ENCODE data around the gene KIF9.
A peak's percentile ranks its signal among the peaks of the same experiment; 100 is the strongest.
"Not testable (repeated sequence)": the region's sequence is repeated elsewhere in the genome, so short reads cannot be mapped to it uniquely, and the experiment has no call there.

The KIF9 gene

DNA sequence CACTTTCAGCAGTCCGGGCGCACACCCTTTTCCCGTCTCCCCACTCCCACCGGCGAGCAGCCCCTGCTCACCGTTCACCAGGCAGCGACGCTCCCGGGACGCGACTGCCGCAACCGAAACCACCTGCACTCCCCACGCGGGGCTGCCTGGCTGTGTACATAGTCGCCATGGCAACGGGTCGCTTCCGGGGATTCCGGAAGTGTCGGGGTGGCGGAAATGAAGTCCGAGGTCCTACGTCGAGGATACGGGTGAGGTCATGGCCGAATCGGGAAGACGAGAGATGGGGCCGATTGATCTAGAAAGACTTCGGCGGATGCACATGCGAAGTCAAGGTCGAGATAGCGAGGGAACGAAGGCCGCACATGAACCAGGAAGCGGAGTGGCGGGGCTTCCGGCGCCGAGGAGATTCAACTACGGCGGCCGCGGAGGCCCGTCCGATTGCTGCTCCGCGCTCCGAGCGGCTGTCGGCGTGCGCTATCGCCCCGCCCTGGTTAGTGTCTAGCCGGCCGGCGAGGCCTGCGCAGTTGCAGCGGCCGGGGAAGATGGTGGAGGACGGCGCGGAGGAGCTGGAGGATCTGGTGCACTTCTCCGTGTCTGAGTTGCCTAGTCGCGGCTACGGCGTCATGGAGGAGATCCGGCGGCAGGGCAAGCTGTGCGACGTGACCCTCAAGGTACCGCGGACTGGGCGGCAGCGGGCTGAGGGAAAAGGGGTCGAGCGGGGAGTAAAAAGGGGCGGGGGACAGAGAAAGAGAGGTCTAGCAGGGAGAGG lies at the start of gene KIF9, which contains the start of gene KLHL18:
KIF9 (minus strand) TSS at position 376 of the 769 bp plus-strand sequence. CDS start 5,425 bp downstream, outside the sequence.
KLHL18 (plus strand) TSS at position 521 of the 769 bp plus-strand sequence; CDS start at position 543, 22 bp downstream.
- H3K4me3 ChIP-seq (replicated peaks in 1 of 2; ENCODE audit: low read depth in 2 of 2, low read length in 2 of 2) = peak within 1 kb of the TSS; percentile 86 to 96
- DNase-seq (ENCODE audit: low read depth in 2 of 2) = peak; percentile 96
- TF ChIP-seq, protein P1, sequence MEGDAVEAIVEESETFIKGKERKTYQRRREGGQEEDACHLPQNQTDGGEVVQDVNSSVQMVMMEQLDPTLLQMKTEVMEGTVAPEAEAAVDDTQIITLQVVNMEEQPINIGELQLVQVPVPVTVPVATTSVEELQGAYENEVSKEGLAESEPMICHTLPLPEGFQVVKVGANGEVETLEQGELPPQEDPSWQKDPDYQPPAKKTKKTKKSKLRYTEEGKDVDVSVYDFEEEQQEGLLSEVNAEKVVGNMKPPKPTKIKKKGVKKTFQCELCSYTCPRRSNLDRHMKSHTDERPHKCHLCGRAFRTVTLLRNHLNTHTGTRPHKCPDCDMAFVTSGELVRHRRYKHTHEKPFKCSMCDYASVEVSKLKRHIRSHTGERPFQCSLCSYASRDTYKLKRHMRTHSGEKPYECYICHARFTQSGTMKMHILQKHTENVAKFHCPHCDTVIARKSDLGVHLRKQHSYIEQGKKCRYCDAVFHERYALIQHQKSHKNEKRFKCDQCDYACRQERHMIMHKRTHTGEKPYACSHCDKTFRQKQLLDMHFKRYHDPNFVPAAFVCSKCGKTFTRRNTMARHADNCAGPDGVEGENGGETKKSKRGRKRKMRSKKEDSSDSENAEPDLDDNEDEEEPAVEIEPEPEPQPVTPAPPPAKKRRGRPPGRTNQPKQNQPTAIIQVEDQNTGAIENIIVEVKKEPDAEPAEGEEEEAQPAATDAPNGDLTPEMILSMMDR (IDR thresholded peaks at IDR 0.05; ENCODE audit: low read depth, low read length) = no peak

DNA sequence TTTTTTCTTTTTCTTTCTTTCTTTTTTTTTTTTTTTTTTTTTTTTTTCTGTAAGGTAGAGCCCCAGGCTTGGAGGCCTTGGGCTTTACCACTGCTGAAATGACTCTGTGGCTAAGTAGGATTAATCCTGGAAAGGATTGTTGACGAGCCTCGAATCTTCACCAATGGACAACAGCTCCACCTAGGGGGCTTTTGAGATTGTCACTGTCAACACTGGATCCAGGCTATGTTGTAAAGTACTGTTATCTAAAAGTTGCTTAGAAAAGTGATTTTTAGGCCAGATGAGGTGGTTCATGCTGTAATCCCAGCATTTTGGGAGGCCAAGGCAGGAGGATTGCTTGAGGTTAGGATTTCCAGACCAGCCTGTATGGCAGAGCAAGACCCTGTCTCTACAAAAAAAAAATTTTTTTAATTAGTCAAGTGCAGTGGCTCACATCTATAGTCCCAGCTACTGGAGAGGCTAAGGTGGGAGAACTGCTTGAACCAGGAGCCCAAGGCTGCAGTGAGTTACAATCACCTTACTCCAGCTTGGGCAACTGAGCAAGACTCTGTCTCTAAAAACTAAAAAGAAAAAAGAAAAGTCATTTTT lies 41.8 kb upstream of the KIF9 start:
- peak; percentile 88 for DNase-seq (ENCODE audit: low read depth in 2 of 2)
- TF ChIP-seq, protein P1 (IDR thresholded peaks at IDR 0.05; ENCODE audit: low read depth, low read length) = peak; percentile 69
- H3K4me3 ChIP-seq (replicated peaks in 1 of 2; ENCODE audit: low read depth in 2 of 2, low read length in 2 of 2) = no peak overlapping the region

DNA sequence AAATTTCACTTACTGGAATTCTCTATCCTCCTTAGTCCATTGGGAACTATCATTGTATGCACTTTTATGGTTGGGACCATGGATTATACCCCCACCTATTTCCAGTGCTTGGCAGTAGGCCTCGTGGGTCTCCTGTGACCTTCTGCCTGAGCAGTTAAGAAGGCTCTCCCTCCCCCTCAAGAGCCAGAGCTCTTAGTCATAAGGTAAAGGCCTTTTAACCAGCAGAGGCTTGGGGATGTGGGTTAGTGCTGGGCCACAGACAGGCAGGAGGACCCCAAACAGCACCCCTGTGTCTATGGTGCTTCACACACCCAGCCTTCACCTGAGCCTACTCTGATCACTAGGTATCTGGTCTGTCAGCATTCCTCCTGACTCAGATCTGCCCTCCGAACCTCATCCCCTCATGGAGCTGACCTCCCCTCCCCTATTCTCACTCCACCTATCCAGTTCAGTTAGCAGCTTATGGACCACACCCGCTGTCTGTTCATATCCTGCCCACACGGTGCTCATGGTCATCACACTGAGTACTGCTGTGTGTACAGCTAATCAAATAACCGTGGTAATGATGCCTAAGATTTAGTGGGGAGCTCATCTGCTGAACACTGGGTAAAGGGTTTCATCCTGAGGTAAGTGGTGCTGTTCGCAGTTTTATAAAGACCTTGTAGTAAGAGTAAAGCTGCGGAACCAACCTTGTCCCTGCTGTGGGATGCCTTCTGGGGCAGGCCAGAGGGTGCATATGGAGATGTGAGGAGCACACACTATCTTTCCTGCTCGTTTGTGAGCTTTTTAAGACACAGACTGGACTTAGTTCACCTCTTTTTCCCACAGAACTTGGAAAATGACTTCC lies 41.1 kb upstream of the KIF9 start:
- TF ChIP-seq, protein P1 (IDR thresholded peaks at IDR 0.05; ENCODE audit: low read depth, low read length) = no peak
- H3K4me3 ChIP-seq (replicated peaks in 1 of 2; ENCODE audit: low read depth in 2 of 2, low read length in 2 of 2) = no peak overlapping the region
- DNase-seq (ENCODE audit: low read depth in 2 of 2) = peak; percentile 23 to 43

GRCh38 chr3:47319956-47320355 lies 37.4 kb upstream of the KIF9 start:
- TF ChIP-seq, protein P1 (IDR thresholded peaks at IDR 0.05; ENCODE audit: low read depth, low read length) = no peak
- no peak for DNase-seq (ENCODE audit: low read depth in 2 of 2)
- no peak overlapping the region for H3K4me3 ChIP-seq (replicated peaks in 1 of 2; ENCODE audit: low read depth in 2 of 2, low read length in 2 of 2)

- TF ChIP-seq, protein P1 (IDR thresholded peaks at IDR 0.05; ENCODE audit: low read depth, low read length) = no peak
- no peak for DNase-seq (ENCODE audit: low read depth in 2 of 2)
- H3K4me3 ChIP-seq (replicated peaks in 1 of 2; ENCODE audit: low read depth in 2 of 2, low read length in 2 of 2) = no peak overlapping the region
These were observed 36.3 kb upstream of the KIF9 start for GRCh38 chr3:47318916-47319315.

GRCh38 chr3:47316151-47316550 lies 33.6 kb upstream of the KIF9 start:
- H3K4me3 ChIP-seq (replicated peaks in 1 of 2; ENCODE audit: low read depth in 2 of 2, low read length in 2 of 2) = not testable (repeated sequence)
- peak in 1 of 2 donors; percentile 51 for DNase-seq (ENCODE audit: low read depth in 2 of 2)

All from cardiac fibroblast (primary cell).